ENCODE data around the gene ALX4.

The ALX4 gene

GRCh38 chr11:44334356-44335004 is 24.5 kb upstream of the ALX4 start:
- Histone ChIP-seq H3K4me3 (ENCODE audit: low read depth, low read length) (no peak overlapping the region), H3K36me3 (no peaks in the 10 kb centered on the region), H3K9me3 (no peaks in the 10 kb centered on the region), H3K4me1 (no peaks in the 10 kb centered on the region), H3K27me3 (peaks cover 62% of the 10 kb centered on the region)
- DNase-seq, result no peak
- TF ChIP-seq CTCF (IDR thresholded peaks at IDR 0.05; ENCODE audit: low read depth, low read length), result no peak

- peaks cover 56% of the 10 kb centered on the region for H3K27me3 ChIP-seq
- DNase-seq, result no peak
- no peaks in the 10 kb centered on the region for H3K36me3 ChIP-seq
- no peak overlapping the region for H3K4me3 ChIP-seq (ENCODE audit: low read depth, low read length)
- no peaks in the 10 kb centered on the region for H3K9me3 ChIP-seq
- TF ChIP-seq CTCF (IDR thresholded peaks at IDR 0.05; ENCODE audit: low read depth, low read length), result no peak
- no peaks in the 10 kb centered on the region for H3K4me1 ChIP-seq
Observed at GRCh38 chr11:44333271-44334218, 23.6 kb upstream of the ALX4 start.

GRCh38 chr11:44332665-44333064 is 22.7 kb upstream of the ALX4 start:
- H3K4me3 ChIP-seq (ENCODE audit: low read depth, low read length), result no peak overlapping the region
- no peak for DNase-seq
- H3K4me1 ChIP-seq, result no peaks in the 10 kb centered on the region
- no peaks in the 10 kb centered on the region for H3K36me3 ChIP-seq
- no peaks in the 10 kb centered on the region for H3K9me3 ChIP-seq
- H3K27me3 ChIP-seq, result peaks cover 47% of the 10 kb centered on the region
- no peak for TF ChIP-seq CTCF (IDR thresholded peaks at IDR 0.05; ENCODE audit: low read depth, low read length)

GRCh38 chr11:44329472-44330230 is 19.7 kb upstream of the ALX4 start:
- DNase-seq, result no peak
- TF ChIP-seq CTCF (IDR thresholded peaks at IDR 0.05; ENCODE audit: low read depth, low read length), result no peak
- H3K9me3 ChIP-seq, result no peaks in the 10 kb centered on the region
- H3K27me3 ChIP-seq, result peaks cover 28% of the 10 kb centered on the region
- no peaks in the 10 kb centered on the region for H3K36me3 ChIP-seq
- H3K4me3 ChIP-seq (ENCODE audit: low read depth, low read length), result no peak overlapping the region
- H3K4me1 ChIP-seq, result no peaks in the 10 kb centered on the region

- no peaks in the 10 kb centered on the region for H3K4me1 ChIP-seq
- no peaks in the 10 kb centered on the region for H3K36me3 ChIP-seq
- no peak for DNase-seq
- H3K4me3 ChIP-seq (ENCODE audit: low read depth, low read length), result no peak overlapping the region
- H3K9me3 ChIP-seq, result no peaks in the 10 kb centered on the region
- peaks cover 27% of the 10 kb centered on the region for H3K27me3 ChIP-seq
- no peak for TF ChIP-seq CTCF (IDR thresholded peaks at IDR 0.05; ENCODE audit: low read depth, low read length)
Observed at GRCh38 chr11:44328138-44328660, 18.3 kb upstream of the ALX4 start.
